NB4 (cell line): ENCODE measurements around the gene MPRIP.

Experiments
- MYC ChIP-seq: IDR thresholded peaks from 2 replicates; pipeline ENCODE4 v1.6.1; 2011; ENCODE audit warnings: low read depth, low read length
- POLR2A ChIP-seq: IDR thresholded peaks from 2 replicates; pipeline ENCODE4 v1.6.1; 2011; ENCODE audit warnings: mild to moderate bottlenecking; ENCODE audit not compliant: insufficient read length; ENCODE audit errors: extremely low read depth
- TF ChIP-seq, protein P1 (sequence below): IDR thresholded peaks from one replicate; pipeline ENCODE4 v1.5.1; 2012; ENCODE audit warnings: low read depth, low read length
- TF ChIP-seq, protein P2 (sequence below): IDR thresholded peaks from 2 replicates; pipeline ENCODE4 v1.6.1; 2011; ENCODE audit warnings: low read depth, low read length

- no peak for TF ChIP-seq POLR2A
- TF ChIP-seq, protein P1, sequence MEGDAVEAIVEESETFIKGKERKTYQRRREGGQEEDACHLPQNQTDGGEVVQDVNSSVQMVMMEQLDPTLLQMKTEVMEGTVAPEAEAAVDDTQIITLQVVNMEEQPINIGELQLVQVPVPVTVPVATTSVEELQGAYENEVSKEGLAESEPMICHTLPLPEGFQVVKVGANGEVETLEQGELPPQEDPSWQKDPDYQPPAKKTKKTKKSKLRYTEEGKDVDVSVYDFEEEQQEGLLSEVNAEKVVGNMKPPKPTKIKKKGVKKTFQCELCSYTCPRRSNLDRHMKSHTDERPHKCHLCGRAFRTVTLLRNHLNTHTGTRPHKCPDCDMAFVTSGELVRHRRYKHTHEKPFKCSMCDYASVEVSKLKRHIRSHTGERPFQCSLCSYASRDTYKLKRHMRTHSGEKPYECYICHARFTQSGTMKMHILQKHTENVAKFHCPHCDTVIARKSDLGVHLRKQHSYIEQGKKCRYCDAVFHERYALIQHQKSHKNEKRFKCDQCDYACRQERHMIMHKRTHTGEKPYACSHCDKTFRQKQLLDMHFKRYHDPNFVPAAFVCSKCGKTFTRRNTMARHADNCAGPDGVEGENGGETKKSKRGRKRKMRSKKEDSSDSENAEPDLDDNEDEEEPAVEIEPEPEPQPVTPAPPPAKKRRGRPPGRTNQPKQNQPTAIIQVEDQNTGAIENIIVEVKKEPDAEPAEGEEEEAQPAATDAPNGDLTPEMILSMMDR = no peak
- TF ChIP-seq, protein P2, sequence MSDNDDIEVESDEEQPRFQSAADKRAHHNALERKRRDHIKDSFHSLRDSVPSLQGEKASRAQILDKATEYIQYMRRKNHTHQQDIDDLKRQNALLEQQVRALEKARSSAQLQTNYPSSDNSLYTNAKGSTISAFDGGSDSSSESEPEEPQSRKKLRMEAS = no peak
- TF ChIP-seq MYC = no peak
Observed at GRCh38 chr17:17229416-17230384, 187.4 kb downstream of the MPRIP start.
